Naive thymus-derived CD4-positive, alpha-beta T cell (primary cell): ENCODE results near the gene SACS. TPM values are rescaled to one million over a fixed set of nuclear protein-coding genes. Genes with fewer than 3 reads are reported as not detected.

Source experiments
- ATAC-seq: fragments of 150-1000 bp; cut with Tn5 transposase; 2 replicates; pipeline ENCODE4 v1.10.0; 2021; ENCODE audit warnings: mild to moderate bottlenecking, moderate library complexity
- CTCF ChIA-PET: fragments of 350-600 bp; sonication (Branson Sonifier 250); formaldehyde crosslinking; loops from one replicate; lab custom pipeline; 2021; ENCODE audit warnings: antibody characterized with exemption; lab: Charles Lee
- POLR2A ChIA-PET: fragments of 350-600 bp; sonication (Branson Sonifier 250); formaldehyde crosslinking; loops from one replicate; lab custom pipeline; 2021; ENCODE audit warnings: antibody characterized with exemption, inconsistent platforms; lab: Charles Lee
- DNase-seq, 9 donors: peaks; one replicate each; pipeline versions ENCODE4 v3.0.0 to v3.0.0-alpha.2; 2020 to 2022; ENCODE audit warnings: mixed read lengths in 1 of 9
- H3K27ac ChIP-seq: one replicate; pipeline ENCODE4 v1.7.0; 2013; ENCODE audit warnings: mild to moderate bottlenecking, low read depth, low read length, moderate library complexity
- H3K27me3 ChIP-seq, 2 donors: one replicate each; pipeline ENCODE4 v1.7.0; 2013; ENCODE audit warnings: low read length in 2 of 2, mild to moderate bottlenecking in 2 of 2, moderate library complexity in 2 of 2; ENCODE audit not compliant: control insufficient read depth in 2 of 2, insufficient read depth in 2 of 2
- H3K36me3 ChIP-seq, 3 experiments: 1 replicate in 2 of 3; 2 replicates in 1 of 3; pipeline ENCODE4 v1.7.0; 2013; ENCODE audit warnings: low read length in 3 of 3, mild to moderate bottlenecking in 3 of 3, moderate library complexity in 1 of 3; ENCODE audit not compliant: insufficient read depth in 3 of 3, control insufficient read depth in 2 of 3
- H3K4me1 ChIP-seq, 2 donors: one replicate each; pipeline ENCODE4 v1.7.0; 2013; ENCODE audit warnings: low read length in 2 of 2, mild to moderate bottlenecking in 2 of 2, moderate library complexity in 1 of 2; ENCODE audit not compliant: control insufficient read depth in 2 of 2, insufficient read depth in 2 of 2
- H3K4me3 ChIP-seq: 2 replicates; pipeline ENCODE4 v1.7.0; 2013; ENCODE audit warnings: mild to moderate bottlenecking, low read length
- H3K9me3 ChIP-seq, 3 experiments: 1 replicate in 2 of 3; 2 replicates in 1 of 3; pipeline ENCODE4 v1.7.0; 2013; ENCODE audit warnings: low read length in 3 of 3; ENCODE audit not compliant: control insufficient read depth in 2 of 3
- H3K27ac Mint-ChIP-seq, 9 donors: one replicate each; pipeline ENCODE4 v1.8.0; 2020 to 2022; ENCODE audit warnings: mixed read lengths in 9 of 9, mild to moderate bottlenecking in 8 of 9, moderate library complexity in 5 of 9, inconsistent platforms in 2 of 9
- H3K27me3 Mint-ChIP-seq, 5 donors: one replicate each; pipeline ENCODE4 v1.8.0; 2021 to 2022; ENCODE audit warnings: mixed read lengths in 5 of 5, mild to moderate bottlenecking in 1 of 5
- H3K36me3 Mint-ChIP-seq, 5 donors: one replicate each; pipeline ENCODE4 v1.8.0; 2020 to 2022; ENCODE audit warnings: mixed read lengths in 5 of 5, mild to moderate bottlenecking in 3 of 5, inconsistent platforms in 1 of 5
- H3K4me1 Mint-ChIP-seq, 7 donors: one replicate each; pipeline ENCODE4 v1.8.0; 2020 to 2022; ENCODE audit warnings: mixed read lengths in 7 of 7, mild to moderate bottlenecking in 3 of 7, inconsistent platforms in 1 of 7
- H3K4me3 Mint-ChIP-seq, 10 donors: one replicate each; pipeline ENCODE4 v1.8.0; 2020 to 2022; ENCODE audit warnings: mild to moderate bottlenecking in 10 of 10, mixed read lengths in 10 of 10, moderate library complexity in 6 of 10, inconsistent platforms in 2 of 10
- H3K9me3 Mint-ChIP-seq, 11 donors: one replicate each; pipeline ENCODE4 v1.8.0; 2020 to 2022; ENCODE audit warnings: mixed read lengths in 11 of 11, mild to moderate bottlenecking in 4 of 11, inconsistent platforms in 1 of 11, moderate library complexity in 1 of 11
- intact Hi-C, 2 donors: fragments of 100-400 bp; cut with micrococcal nuclease; formaldehyde crosslinking; loops; one replicate each; pipeline ENCODE4 v1.15.1; 2023
- polyA plus RNA-seq, 2 donors: library from polyadenylated mRNA; unstranded; fragments of 300-500 nt; fragmentation: Illumina TruSeq; gene quantifications; one replicate each; pipeline ENCODE4 v1.2.3, GENCODE V29; 2021
- total RNA-seq, 6 experiments: library from RNA in 5 of 6; stranded (reverse) in 5 of 6; gene quantifications; 1 replicate in 5 of 6; 2 replicates in 1 of 6; pipeline ENCODE4 v1.2.3 and lab custom pipeline; 2021 to 2026

SACS gene
- total and polyA plus RNA-seq, 7 experiments from 2014 or later = 3.7 to 31.7 (median 13.3) TPM

GRCh38 chr13:23469951-23470421 is 36.5 kb upstream of the SACS start:
- Mint-ChIP-seq H3K27ac (no peak overlapping the region), H3K4me3 (no peak overlapping the region)
- intact Hi-C loops = loop anchor here (5.0 to 10.0 kb wide), 5 partner anchors 63 to 755 kb away; no protein-coding TSS in a partner anchor

GRCh38 chr13:23468811-23469210 is 35.3 kb upstream of the SACS start:
- Mint-ChIP-seq H3K36me3 (peaks cover 0 to 1% (median 0%) of the 10 kb centered on the region in 5 donors), H3K9me3 (no peaks in the 10 kb centered on the region), H3K4me1 (peaks cover 0 to 8% (median 4%) of the 10 kb centered on the region in 7 donors), H3K27ac (no peak overlapping the region), H3K4me3 (no peak overlapping the region), H3K27me3 (peaks cover 0 to 39% (median 5%) of the 10 kb centered on the region in 5 donors)
- intact Hi-C loops = loop anchor here (5.0 to 10.0 kb wide), 5 partner anchors 62 to 756 kb away; no protein-coding TSS in a partner anchor
- Histone ChIP-seq H3K9me3 (no peaks in the 10 kb centered on the region), H3K27ac (no peak overlapping the region), H3K36me3 (no peaks in the 10 kb centered on the region), H3K27me3 (no peaks in the 10 kb centered on the region), H3K4me1 (peaks cover 0 to 4% of the 10 kb centered on the region in 2 donors), H3K4me3 (no peak overlapping the region)
- DNase-seq (no peak), ATAC-seq (no peak)
- ChIA-PET POLR2A (interaction anchor here (0.7 kb wide), 1 partner anchor 46 kb away, joined by 4 read pairs; no protein-coding TSS in a partner anchor), CTCF (interaction anchor here (1.1 to 1.2 kb wide), 2 partner anchors 406 to 431 kb away, joined by 3 to 5 read pairs; no protein-coding TSS in a partner anchor)

More at GRCh38 chr13:23469951-23470421, 36.5 kb upstream of the SACS start:
- DNase-seq (no peak), ATAC-seq (no peak)
- Mint-ChIP-seq H3K36me3 (peaks cover 0 to under 1% (median 0%) of the 10 kb centered on the region in 5 donors), H3K27me3 (peaks cover 2 to 35% (median 9%) of the 10 kb centered on the region in 5 donors), H3K9me3 (no peaks in the 10 kb centered on the region), H3K4me1 (peaks cover 0 to 8% (median 4%) of the 10 kb centered on the region in 7 donors)
- ChIA-PET POLR2A (no interaction called here), CTCF (interaction anchor here (1.2 kb wide), 1 partner anchor 430 kb away, joined by 3 read pairs; no protein-coding TSS in a partner anchor)
- Histone ChIP-seq H3K4me1 (peaks cover 0 to 4% of the 10 kb centered on the region in 2 donors), H3K36me3 (no peaks in the 10 kb centered on the region), H3K4me3 (no peak overlapping the region), H3K27me3 (no peaks in the 10 kb centered on the region), H3K9me3 (no peaks in the 10 kb centered on the region), H3K27ac (no peak overlapping the region)

GRCh38 chr13:23467932-23468278 is 34.4 kb upstream of the SACS start:
- peaks cover 0 to 4% of the 10 kb centered on the region in 2 donors for H3K4me1 ChIP-seq
- H3K27me3 ChIP-seq = no peaks in the 10 kb centered on the region
- Mint-ChIP-seq H3K27me3 (peaks cover 0 to 47% (median 5%) of the 10 kb centered on the region in 5 donors), H3K4me3 (no peak overlapping the region), H3K36me3 (peaks cover 0 to 1% (median 0%) of the 10 kb centered on the region in 5 donors), H3K27ac (no peak overlapping the region), H3K4me1 (peaks cover 0 to 8% (median 4%) of the 10 kb centered on the region in 7 donors), H3K9me3 (no peaks in the 10 kb centered on the region)
- intact Hi-C loops = loop anchor here (2.0 to 10.0 kb wide), 9 partner anchors 61 to 1455 kb away; partner anchors contain the start of gene MIPEP (in 1 of the 2)
- POLR2A ChIA-PET = interaction anchor here (0.6 kb wide), 2 partner anchors 300 to 769 kb away, joined by 3 read pairs; no protein-coding TSS in a partner anchor
- DNase-seq (no peak), ATAC-seq (no peak)
- H3K36me3 ChIP-seq = no peaks in the 10 kb centered on the region
- CTCF ChIA-PET = interaction anchor here (0.7 to 3.2 kb wide), 8 partner anchors 340 to 1341 kb away, joined by 3 to 11 read pairs (median 4); no protein-coding TSS in a partner anchor
- no peak overlapping the region for H3K4me3 ChIP-seq
- no peaks in the 10 kb centered on the region for H3K9me3 ChIP-seq
- no peak overlapping the region for H3K27ac ChIP-seq

- no peaks in the 10 kb centered on the region for H3K36me3 ChIP-seq
- no peak overlapping the region for H3K27ac ChIP-seq
- H3K4me1 ChIP-seq = peaks cover 0 to 4% of the 10 kb centered on the region in 2 donors
- Mint-ChIP-seq H3K36me3 (peaks cover 0 to 1% (median 0%) of the 10 kb centered on the region in 5 donors), H3K4me1 (peaks cover 0 to 8% (median 4%) of the 10 kb centered on the region in 7 donors), H3K27me3 (peaks cover 0 to 47% (median 5%) of the 10 kb centered on the region in 5 donors), H3K27ac (peak overlapping the region in 1 of 9 donors; percentile 56), H3K4me3 (peak overlapping the region in 3 of 10 donors; percentile 79 to 84 (median 83)), H3K9me3 (no peaks in the 10 kb centered on the region)
- POLR2A ChIA-PET = interaction anchor here (0.6 kb wide), 1 partner anchor 989 kb away, joined by 3 read pairs; no protein-coding TSS in a partner anchor
- no peaks in the 10 kb centered on the region for H3K27me3 ChIP-seq
- no peaks in the 10 kb centered on the region for H3K9me3 ChIP-seq
- intact Hi-C loops = loop anchor here (2.0 to 10.0 kb wide), 9 partner anchors 60 to 1456 kb away; partner anchors contain the start of gene MIPEP (in 1 of the 2)
- H3K4me3 ChIP-seq = no peak overlapping the region
- DNase-seq (no peak), ATAC-seq (no peak)
- CTCF ChIA-PET = interaction anchor here (0.6 to 3.2 kb wide), 10 partner anchors 340 to 830 kb away, joined by 3 to 11 read pairs (median 5); partner anchors contain the start of gene MIPEP
These were observed 33.8 kb upstream of the SACS start for GRCh38 chr13:23467048-23467931.

- Mint-ChIP-seq H3K4me3 (peak overlapping the region; percentile 79 to 89 (median 84)), H3K36me3 (peaks cover 0 to 1% (median 0%) of the 10 kb centered on the region in 5 donors), H3K4me1 (peaks cover 0 to 8% (median 4%) of the 10 kb centered on the region in 7 donors), H3K9me3 (no peaks in the 10 kb centered on the region), H3K27ac (peak overlapping the region in 4 of 9 donors; percentile 45 to 69 (median 61)), H3K27me3 (peaks cover 0 to 46% (median 6%) of the 10 kb centered on the region in 5 donors)
- Histone ChIP-seq H3K27ac (no peak overlapping the region), H3K4me3 (peak overlapping the region; percentile 65), H3K27me3 (no peaks in the 10 kb centered on the region), H3K9me3 (no peaks in the 10 kb centered on the region), H3K4me1 (peaks cover 0 to 4% of the 10 kb centered on the region in 2 donors), H3K36me3 (no peaks in the 10 kb centered on the region)
- DNase-seq (peak; percentile 38 to 69 (median 65)), ATAC-seq (peak; percentile 94)
- intact Hi-C loops = loop anchor here (1.0 to 10.0 kb wide), 17 partner anchors 59 to 1456 kb away; partner anchors contain the start of gene MIPEP (in 2 of the 2)
- CTCF ChIA-PET = interaction anchor here (0.6 to 3.2 kb wide), 6 partner anchors 389 to 464 kb away, joined by 3 to 11 read pairs (median 5); partner anchors contain the start of gene MIPEP
- POLR2A ChIA-PET = no interaction called here
These were observed 32.9 kb upstream of the SACS start for GRCh38 chr13:23466144-23467002.
